Sigmoid colon (tissue), 4 donors: ENCODE data around the gene MAPT.

Experiments
- CTCF ChIP-seq, 4 experiments: fragments of 450-650 bp in 3 of 4; fragments of 200-600 bp in 1 of 4; IDR thresholded peaks; one replicate each; pipeline ENCODE4 v1.5.1; 2016 to 2019; ENCODE audit warnings: antibody characterized with exemption in 4 of 4, mild to moderate bottlenecking in 3 of 4, moderate library complexity in 2 of 4
- POLR2A ChIP-seq, 2 donors: fragments of 450-650 bp; IDR thresholded peaks; one replicate each; pipeline ENCODE4 v1.6.1; 2016; ENCODE audit warnings: antibody characterized with exemption in 2 of 2, mild to moderate bottlenecking in 2 of 2, moderate library complexity in 2 of 2
- POLR2AphosphoS5 ChIP-seq, 4 donors: sonication (generic); formaldehyde crosslinking; IDR thresholded peaks; one replicate each; pipeline ENCODE4 v1.6.1; 2017; ENCODE audit warnings: antibody characterized with exemption in 4 of 4

- TF ChIP-seq CTCF (IDR thresholded peaks at IDR 0.05) (no peak), POLR2AphosphoS5 (IDR thresholded peaks at IDR 0.05) (no peak), POLR2A (IDR thresholded peaks at IDR 0.05) (no peak)
Measured at GRCh38 chr17:45914047-45914717, 19.8 kb downstream of the MAPT start.
